Fibroblast of skin of left quadriceps (primary cell): ENCODE data around the gene SDS.

Experiments
- DNase-seq, 2 experiments: peaks; one replicate each; pipeline ENCODE4 v3.0.0-alpha.2; 2013; ENCODE audit warnings: low read depth in 2 of 2

Gene SDS

DNA sequence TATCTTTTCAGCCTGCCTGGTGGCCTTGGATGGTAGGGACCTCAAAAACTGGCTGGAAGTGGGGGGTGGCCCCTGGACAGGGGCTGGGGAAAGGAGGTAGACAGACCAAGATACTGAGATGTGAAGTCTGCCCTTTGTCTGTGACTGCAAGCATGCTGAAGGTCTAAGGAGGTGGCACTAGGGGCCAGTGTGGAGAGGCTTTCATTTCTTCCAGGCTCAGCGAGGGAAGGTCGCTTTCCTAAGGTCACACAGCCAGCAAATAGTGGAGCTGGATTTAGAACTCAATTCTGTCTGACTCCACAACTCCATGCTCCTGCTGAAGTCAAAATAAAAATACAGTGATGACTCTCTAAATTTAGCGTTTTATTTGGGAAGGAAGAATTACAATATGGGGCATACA lies 56.6 kb downstream of the SDS start:
- no peak for DNase-seq

DNA sequence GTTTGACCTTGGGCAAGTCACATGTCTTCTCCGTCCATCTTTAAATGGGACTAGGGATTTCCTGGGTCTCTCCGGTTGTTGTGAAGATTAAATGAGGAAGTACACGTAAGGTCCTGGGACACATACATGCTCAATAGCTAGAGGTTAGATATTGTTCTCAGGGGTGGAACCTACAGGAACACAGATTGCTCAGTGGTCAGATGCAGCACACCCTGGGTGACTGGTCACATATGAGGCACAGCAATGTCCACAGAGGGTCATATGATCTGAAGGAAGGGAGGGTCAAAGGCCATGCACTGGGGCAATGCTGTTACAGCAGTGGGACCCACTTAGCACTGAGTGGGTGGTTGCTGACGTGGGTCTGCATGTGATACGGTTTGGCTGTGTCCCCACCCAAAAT lies 57.3 kb downstream of the SDS start:
- DNase-seq, result no peak

DNA sequence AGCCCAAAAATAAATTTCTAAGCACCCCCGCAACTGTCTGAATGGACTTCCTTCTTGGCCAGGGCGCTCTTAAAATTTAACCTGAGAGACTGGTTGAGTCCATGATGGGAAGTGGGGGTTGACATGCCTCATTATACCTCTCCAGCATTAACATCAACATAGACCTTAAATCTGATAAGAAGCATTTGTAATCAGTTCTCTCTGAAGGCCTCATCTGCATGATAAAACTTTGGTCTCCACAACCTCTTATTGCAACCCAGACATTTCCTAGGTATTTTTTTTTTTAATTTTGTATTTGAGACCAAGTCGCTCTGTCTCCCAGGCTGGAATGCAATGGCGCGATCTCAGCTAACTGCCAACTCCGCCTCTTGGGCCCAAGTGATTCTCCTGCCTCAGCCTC lies 58.4 kb downstream of the SDS start:
- no peak for DNase-seq
